NCI-H345 treated with DMSO at 0.1 percent for 48 hours (cell line): Measurements from ENCODE around the gene PDE3A.

Experiments
- DNase-seq: peaks from one replicate; lab custom pipeline; 2025; ENCODE audit not compliant: unreplicated experiment; lab: John Stamatoyannopoulos, UW

PDE3A gene

GRCh38 chr12:20681334-20681733 is 313.0 kb downstream of the PDE3A start:
- DNase-seq = no peak

- DNase-seq = no peak
Observed at GRCh38 chr12:20695232-20695631, 326.9 kb downstream of the PDE3A start, which contains the start of gene SLCO1C1. Gene SLCO1C1 (plus strand): TSS chr12:20695332. CDS start chr12:20699577, 4,245 bp downstream.

DNA sequence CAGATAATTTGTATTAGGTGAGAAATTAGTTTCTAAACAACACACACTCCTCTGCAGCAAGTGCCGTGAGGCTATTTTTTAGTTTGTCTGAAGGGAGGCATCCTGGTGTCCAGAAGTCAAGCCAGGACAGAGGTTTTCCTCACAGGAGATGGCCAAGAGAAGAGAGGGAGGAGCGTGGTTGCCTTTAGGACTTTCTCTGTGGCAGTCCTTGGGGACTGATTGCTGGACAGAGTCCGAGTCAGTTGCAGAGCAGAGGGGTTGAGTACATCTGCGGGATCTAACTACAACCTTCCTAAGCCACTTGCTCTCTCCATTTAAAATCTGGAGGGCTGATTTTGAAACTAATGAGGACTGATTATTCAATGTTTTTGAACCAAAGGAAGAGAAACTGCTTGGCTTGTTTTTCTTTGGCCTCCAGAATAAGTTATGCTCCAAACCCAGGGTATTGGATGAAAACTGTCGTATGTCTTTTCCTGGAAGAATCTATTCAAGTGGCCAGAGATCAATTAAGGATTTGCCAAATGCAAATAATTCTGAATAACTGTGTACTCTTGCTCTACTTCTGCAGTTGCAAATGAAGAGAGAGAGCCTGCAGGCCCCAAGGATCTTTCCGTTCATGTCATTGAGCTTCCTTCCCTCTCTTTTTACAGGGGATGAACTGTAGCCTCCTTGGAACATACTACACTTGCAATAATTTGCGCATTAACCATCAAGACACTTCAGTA is 328.0 kb downstream of the PDE3A start:
- no peak for DNase-seq

- peak; percentile 45 for DNase-seq
Observed at GRCh38 chr12:20701106-20701505, 332.8 kb downstream of the PDE3A start.

DNA sequence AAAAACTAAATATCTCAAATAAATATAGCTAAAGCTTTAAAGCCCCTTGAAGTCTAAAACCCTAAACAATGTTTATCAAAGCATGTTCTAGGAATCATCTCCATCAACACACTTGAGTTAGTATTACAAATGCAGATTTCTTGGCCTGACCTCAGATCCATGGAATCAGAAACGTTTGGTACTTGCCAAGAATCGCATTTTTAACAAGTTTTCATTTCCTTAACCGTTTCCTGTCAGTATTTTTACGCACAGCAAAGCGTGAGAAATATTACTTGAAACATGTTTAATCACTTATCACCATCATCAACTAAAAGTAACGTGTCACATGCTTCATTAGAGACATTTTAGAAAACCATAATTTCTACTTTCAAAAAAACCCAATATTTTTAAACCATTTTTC is 336.5 kb downstream of the PDE3A start:
- no peak for DNase-seq

- no peak for DNase-seq
Observed at GRCh38 chr12:20711846-20712245, 343.5 kb downstream of the PDE3A start.

DNA sequence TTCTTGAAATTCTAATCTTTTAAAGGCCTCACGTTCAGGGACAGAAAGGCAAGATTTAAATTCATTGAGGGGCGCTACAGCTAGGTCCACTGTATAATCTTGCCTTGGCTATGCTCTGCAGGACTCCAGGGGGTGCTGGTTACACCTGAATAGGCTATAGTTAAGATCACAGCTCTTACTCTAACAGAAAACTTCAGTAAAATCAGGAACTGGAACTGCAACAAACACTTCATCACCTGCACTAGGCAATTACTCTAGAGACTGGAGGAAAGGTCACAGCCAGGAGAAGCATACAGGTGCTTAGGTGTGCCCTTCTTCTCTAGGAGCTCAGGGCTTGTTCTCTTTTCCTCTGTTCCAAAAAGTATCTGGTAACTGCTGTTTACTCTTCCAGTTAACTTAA is 347.7 kb downstream of the PDE3A start:
- DNase-seq = no peak

DNA sequence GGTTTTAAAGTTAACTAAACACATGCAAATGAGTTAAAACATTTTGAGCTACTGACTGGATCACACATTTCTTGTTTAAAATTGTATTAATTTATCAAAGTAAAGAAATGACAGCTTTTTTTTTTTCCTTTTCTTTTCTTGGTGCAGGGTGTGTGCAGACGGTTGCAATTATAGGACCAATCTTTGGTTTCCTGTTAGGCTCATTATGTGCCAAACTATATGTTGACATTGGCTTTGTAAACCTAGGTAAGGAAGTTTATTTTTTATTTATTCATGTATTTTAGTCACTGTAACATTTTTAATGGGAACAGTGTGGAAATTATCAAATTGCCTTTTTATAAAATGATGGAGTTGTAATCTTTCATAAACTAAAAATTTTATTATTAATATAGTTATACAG is 348.6 kb downstream of the PDE3A start:
- no peak for DNase-seq

GRCh38 chr12:20718294-20718693 is 350.0 kb downstream of the PDE3A start:
- no peak for DNase-seq

GRCh38 chr12:20722142-20722541 is 353.8 kb downstream of the PDE3A start:
- DNase-seq = no peak

DNA sequence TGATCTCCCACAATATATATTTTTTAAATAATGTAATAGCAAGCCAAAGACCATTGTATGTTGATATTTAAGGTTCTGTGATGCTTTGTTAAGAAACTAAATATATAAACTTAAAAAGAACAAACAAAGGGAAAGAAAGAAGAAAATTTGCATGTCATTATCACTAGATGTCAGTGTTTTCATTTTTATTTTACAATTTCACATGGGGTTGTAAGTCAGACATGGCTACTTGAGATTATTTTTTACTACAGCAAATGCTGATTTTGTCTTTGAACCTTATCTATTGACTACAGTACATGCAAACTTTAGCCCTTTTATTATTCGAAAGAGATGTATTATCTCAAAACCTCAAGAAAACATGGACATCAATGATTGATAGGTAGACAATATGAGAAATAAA is 362.9 kb downstream of the PDE3A start:
- no peak for DNase-seq
